Middle frontal gyrus (tissue), 1 donor: ENCODE measurements around the gene MAPKAPK3.

ENCODE experiments used
- DNase-seq: peaks from one replicate; pipeline ENCODE4 v3.0.0-alpha.2; 2015; ENCODE audit warnings: low spot score; ENCODE audit errors: extremely low spot score

Gene MAPKAPK3

DNA sequence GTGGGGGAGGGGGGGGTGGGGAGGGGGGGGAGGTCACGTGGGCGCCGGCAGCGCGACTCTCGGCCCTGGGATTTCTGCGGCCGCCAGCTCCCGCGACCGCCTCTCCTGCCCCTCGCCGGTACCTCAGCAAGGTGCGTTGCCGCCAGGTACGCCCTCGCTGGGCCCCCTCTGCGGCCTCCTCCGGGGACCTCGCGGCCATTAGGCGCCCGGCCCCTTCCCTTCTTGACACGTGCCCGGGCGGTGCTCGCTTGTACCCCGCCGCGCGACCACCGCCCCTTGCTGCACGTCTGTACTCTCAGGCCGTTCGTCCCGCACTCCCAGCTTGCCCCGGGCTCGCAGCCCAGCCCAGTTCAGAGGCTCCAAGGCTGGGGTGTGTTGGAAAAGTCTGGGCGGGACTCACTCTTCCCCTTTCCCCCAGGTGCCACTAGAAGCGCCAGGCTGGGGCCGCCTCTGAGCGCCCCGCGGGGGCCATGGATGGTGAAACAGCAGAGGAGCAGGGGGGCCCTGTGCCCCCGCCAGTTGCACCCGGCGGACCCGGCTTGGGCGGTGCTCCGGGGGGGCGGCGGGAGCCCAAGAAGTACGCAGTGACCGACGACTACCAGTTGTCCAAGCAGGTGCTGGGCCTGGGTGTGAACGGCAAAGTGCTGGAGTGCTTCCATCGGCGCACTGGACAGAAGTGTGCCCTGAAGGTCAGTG lies at the start of gene MAPKAPK3:
Gene MAPKAPK3, plus strand, starts transcription at position 56 of the 696 bp plus-strand sequence. Its CDS starts 415 bp downstream, at position 471.
- DNase-seq: no peak

DNA sequence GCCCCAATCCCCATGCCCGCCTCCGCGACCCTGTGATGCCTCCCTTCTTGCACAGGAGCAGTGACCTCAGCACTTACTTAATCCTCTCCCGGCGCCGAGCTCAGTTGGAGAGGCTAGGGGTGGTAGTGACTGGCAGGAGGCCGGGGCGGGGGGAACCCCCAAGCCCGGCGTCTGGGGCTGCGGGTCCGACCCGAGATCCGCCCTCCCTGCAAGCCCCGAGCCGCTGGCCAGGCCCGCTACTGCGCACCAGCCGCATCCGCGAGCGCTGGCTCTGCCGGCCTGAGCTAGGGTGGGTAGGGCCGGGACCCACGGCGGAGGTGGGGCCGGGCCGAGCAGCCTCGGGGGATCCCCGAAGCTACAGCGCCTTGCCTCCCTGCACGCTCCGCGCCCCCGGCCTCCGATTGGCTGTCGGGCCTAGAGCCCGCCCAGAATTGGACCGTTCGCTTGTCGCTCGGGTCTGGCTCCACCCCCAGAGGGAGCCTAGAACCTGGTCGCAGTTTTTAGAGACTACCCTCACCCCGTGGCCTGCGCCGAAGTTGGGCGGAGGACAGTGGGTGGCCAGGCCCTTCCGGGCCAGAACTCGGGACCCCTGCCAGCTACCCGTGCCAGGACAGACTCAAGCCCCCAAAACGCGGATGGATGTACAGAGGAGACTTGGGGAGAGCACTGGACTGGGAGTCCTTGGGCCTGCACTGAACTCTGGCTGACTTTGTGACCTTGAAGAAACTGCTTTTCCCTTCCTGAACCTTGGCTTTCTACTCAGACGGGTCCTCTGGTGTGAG lies 49.4 kb upstream of the MAPKAPK3 start, which contains the start of gene C3orf18:
Gene C3orf18, minus strand, starts transcription at position 362 of the 782 bp plus-strand sequence. CDS start 2,048 bp downstream, outside the sequence.
- DNase-seq: peak; percentile 89

DNA sequence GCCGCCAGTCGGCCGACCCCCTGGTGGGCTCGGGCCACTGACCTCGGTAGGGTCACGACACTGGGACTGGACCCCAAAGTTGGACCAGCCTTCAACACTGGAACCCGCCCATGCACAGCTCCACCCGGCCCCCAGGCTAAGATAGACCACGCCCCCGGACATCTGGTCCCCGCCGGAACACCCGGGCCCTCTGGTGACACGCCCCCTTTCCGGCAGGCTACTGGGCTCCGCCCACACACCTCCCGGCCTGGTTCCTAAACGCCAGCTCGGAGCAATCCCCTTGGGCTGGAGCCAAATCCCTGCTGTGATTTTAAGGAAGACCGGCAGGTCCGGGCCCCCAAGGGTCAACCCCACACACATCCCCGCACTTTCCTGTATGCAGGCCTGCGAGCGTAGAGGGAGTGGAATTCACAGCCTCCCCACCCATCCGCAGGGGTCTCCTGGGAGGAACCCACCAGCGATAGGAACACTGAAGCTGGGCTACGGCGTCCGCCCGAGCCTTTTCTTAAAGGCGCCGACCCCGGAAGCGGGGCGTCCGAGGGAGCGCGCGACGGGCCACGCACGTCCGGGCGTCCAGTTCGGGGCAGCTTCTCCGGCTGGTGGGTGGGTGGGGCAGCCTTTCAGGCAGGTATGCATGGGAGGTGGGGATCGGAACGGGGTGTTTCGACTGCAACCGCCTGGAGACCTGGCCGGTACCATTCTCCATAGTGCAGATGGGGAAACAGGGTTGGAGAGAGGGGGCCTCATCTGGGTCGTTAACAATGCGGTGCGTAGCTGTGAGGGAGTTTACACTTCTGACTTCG lies 47.8 kb upstream of the MAPKAPK3 start, which contains the start of gene HEMK1:
Gene HEMK1, plus strand, starts transcription at position 576 of the 803 bp plus-strand sequence. CDS start 1,583 bp downstream, outside the sequence.
- DNase-seq: peak; percentile 86

DNA sequence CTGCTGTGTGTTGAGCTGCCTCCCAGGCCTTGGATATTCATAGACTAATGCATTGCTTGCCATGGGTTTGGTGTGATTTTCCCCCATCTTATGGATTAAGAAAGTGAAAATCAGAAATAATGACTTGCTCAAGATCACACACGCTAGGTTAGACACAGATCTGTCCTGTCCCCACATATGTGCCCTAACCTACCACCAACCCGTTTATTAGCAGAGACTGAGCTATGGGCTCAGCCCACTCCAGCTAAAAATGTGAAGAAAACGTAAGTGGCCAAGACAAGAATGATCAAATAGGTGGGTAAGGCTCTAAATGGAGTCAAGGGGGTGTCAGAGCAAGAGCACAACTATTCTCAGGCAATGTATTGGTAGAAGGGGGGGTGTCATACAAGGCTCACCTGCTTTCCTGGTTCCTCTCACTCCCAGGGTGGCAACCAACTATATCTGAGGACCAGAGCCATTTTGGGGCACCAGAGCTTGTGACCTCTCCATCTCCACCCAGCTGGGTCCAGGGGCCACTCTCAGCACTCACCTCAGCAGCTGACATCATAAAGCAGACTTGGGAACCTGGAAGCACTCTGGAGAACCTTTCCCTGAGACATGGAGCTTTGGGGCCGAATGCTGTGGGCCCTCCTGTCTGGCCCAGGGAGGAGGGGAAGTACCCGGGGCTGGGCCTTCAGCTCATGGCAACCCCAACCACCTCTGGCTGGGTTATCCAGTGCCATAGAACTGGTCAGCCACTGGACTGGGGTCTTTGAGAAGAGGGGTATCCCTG lies 46.3 kb upstream of the MAPKAPK3 start:
- DNase-seq: no peak

DNA sequence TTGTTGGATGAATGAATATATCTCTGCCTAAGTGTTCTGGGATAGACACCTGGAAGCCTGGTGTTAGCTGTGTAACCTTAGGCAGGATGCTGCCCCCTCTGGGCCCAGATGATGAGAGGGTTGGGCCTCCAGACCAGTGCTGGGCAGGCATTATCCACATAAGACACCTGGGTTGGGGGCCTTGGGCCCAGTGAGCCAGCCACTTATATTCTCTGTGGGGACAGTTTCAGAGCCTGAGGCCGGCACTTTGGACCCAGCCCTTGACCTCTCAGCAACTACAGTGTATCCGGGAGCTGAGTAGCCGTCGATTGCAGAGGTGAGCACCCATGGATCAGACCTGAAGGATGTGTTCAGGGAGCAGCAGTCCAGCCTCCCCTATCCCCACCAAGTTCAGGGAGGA lies 45.5 kb upstream of the MAPKAPK3 start:
- DNase-seq: no peak

DNA sequence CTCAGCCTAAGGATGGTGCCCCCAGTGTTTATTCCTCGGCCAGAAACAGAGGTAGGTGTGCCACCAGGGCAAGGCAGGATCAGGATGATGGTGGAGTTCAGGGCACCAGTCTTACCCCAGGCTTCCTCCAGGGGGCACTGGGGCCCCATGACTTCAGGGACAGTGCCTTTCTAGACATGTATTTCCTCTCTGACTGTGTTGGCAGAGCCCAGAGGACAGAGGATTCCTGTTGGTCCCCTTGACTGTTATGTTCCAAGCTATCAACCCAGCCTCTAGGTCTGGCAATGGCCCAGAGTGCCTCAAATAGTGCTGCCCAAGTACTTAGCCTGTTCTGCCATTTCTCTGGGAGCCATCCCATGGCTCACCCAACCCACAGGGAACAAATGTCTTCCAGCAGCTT lies 44.8 kb upstream of the MAPKAPK3 start:
- DNase-seq: peak; percentile 12

DNA sequence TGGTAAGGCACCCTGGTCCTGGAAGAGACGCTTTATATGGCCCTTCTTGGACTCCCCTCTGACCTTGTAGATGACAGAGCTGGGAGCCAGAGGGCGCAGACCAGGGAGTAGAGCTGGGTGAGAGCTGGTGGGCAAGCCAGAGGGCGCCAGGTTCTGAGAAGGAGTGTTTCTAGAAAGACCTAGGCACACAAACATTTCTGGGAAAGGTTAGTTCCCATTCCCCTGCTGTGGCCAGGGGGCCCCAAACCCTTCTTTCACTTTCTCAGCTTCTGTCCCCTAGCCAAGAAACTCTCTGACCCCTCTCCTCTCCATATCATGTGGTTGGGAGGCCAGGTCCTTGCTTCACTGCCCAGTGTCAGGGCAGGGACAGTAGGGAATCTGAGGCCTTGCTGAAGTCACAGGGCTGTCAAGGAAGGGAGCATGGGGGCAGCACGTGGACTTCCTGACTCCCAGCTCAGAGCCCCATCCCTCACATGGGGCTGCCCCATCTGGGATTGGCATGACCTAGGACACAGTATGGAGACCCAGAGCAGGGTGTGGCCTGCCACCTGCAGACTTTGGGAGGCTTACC lies 44.1 kb upstream of the MAPKAPK3 start:
- no peak for DNase-seq

DNA sequence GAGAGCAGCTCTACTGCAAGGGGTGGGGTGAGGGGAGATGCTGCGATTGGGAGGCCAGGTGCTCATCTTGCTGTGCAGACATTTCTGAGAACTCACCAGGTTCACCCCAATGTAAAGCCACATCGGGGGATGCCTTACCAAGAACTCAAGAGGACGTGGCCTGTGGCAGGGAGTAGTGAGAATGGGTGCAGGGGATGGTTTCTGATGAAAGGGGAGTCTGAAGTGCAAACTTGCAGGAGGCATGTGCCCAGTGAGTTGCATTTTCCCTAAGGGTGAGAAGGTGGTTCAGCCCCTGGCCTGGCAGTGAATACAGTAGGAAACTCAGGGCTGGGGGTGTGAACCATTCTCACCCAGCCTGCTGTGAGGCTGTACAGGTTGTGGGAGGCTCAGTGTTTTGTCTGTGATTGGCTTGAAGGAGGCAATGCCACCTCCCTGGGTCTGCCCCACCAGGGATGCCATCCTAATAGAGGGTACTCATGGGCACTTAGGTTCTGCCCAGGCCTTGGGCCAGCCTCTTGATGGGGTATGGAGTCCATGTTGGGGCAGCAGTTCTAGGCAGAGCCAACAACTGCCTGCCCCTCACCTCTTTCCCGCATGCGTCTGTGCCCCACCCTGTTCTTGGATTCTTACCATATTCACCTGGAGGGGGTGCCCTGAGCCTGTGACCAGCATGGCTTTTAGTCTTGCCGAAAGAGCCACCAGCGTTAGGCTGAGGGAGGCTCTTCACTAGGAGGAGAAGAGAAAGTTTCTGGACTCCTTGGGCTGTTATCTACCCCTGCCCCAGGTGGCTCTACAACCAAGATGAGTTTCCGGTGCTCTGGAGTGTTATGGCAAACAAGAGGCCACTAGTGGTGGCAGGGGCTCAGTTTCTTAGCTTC lies 43.1 kb upstream of the MAPKAPK3 start:
- DNase-seq: no peak

DNA sequence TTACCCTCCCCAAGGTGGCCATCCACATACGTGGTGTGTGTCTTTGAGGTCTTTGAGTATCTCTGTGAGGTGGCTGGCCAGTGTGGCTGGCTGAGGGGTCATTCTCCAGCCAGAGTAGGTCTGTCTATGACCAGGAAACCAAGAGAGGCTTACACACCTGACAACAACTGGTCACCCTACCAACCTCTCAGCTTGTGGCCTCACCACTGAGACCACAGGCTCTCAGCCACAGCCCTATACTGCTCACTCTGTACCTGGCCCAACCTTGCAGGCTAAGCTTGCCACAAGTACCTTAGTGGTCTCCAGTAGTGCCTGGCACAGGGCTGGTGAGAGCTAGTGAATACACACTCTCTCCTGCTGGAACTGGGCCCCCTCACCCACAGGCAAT lies 42.5 kb upstream of the MAPKAPK3 start:
- DNase-seq: no peak

DNA sequence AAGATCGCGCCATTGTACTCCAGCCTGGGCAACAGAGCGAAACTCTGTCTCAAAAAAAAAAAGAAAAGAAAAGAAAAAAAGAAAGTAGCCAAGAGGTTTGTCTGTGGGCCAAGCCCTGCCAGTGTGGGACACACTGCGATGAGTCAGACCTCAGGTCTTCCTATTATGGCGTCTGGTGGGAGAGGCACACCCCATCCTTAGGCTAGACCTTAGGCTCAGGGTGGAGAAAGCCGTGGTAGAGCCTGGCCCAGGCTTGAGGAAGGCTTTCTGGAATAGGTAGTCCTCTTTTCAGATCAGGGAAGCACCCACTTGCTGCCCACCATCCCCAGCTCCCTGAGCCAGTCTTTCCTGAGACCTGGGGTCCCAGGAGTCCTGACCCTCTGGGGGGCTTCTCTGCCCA lies 41.6 kb upstream of the MAPKAPK3 start:
- DNase-seq: no peak

DNA sequence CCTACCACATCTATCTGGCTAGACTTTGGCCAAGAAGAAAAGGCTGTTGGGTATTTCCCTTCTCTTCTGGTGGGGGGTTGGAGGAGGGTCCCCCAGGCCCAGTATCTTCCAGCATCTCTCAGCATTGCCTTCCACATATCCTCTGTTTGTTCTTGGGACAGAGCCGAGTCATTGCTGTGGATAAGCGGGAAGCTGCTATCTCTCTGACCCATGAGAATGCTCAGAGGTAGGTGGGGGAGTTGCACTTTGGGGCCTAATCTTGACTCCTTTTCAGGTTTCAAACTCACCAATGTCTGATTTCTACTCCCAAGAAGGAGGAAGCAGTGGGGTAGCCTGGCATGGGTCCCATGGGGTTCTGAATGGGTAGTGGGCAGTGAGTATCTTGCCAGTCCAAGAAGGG lies 39.6 kb upstream of the MAPKAPK3 start:
- no peak for DNase-seq

DNA sequence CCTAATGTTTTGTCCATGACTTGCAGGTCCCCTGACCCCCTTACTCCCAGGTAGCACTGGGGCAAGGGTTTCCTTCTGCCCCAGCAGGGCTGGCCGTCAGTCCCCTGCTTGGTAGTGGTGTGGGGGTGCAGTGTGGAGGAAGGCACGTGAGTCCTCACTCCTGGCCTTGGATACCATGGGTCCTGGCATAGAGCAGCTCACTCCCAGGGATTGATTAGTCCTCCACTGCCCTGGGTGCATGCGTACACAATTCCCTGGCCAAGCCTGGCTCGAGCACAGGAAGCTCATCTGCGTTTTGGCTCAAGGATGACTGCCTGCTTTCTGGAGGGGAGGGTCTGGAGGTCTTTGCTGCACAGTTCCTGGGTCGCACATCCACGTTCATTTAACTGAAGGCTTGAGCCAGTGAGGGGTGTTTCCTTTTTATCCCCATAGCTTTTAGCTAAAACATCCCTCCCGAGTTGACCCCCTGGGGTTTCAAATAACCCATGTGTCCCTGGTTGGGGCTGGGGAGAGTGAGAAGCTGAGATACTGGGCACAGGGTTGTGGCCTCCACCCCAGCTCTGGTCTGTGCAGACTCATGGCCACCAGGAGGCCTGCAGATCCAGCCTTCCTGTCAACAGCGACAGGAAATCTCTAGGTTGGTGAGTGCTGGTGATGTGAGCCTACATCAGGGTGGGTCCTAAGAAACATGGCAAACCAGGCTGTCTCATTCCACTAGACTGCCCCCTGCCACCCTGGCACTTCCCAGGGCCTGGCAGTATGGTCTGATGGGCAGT lies 36.1 kb upstream of the MAPKAPK3 start:
- no peak for DNase-seq

DNA sequence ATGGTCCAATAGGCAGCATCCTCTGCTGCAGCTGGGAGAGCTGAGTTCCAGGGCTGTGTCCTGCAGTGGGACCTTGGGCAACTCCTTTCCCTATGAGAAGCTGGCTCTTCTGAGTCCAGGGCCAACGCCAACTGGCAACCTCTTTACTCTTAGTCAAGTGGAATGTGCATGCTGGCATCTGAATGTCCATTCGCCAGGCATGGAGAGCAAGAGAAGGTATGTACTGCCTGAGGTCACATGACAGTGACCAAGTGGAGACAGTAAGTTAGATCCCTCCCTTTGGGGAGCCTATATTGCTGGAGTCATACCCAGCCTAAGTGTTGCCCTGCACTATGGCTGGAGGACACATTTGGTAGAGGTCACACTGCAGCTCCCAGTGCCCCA lies 35.5 kb upstream of the MAPKAPK3 start:
- DNase-seq: no peak

DNA sequence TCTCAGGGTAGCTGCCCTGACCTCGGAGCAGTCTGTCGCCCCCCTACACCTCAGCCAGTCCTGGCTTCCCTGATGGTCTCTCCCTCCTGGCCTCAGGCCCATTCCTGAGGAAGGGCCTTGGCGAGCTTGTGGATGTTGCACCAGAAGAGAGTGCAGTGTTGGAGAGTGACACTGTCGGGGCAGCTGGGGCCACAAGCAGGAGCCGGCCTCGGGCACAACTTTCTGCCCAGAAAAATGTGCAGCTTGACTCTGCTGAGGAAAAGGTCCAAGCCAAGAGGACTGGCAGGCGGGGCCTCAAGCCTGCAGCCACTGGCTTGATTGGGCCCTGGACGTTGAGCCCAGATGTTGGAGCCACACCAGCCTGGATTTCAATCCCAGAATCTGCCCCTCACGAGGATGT lies 34.9 kb upstream of the MAPKAPK3 start:
- no peak for DNase-seq

DNA sequence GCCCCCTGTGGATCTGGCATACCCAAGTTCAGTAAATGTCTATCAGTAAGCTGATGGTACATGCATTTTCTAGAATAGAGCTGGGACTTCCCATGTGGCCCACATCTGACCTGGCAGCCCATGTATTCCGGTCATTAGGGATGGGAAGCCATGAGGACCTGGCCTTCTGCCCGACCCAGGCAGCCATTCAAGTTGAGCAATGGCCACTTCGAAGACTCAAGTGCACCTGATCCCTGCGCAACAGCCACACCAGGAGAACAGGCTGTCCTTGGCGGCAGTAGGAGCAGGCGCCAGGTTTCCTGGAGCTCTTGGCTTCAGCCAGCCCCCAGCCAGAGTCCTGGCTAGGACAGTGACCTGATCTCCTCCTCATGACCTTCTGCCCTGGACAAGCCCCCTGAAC lies 33.1 kb upstream of the MAPKAPK3 start:
- no peak for DNase-seq

DNA sequence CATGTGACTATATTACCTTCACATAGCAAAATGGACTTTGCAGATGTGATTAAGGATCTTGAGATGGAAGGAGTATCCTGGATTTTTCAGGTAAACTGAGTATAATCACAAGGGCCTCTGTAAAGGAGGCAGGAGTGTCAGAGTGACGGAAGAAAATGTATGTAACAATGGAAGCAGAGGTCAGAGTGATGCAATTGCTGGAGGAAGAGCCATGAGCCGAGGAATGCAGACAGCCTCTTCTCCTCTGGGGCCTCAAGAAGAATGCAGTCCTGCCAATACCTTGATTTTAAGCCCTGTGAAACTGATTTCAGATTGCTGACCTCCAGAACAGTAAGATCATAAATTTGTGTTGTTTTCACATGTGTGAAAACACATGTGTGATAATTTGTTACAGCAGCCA lies 32.6 kb upstream of the MAPKAPK3 start:
- DNase-seq: no peak

DNA sequence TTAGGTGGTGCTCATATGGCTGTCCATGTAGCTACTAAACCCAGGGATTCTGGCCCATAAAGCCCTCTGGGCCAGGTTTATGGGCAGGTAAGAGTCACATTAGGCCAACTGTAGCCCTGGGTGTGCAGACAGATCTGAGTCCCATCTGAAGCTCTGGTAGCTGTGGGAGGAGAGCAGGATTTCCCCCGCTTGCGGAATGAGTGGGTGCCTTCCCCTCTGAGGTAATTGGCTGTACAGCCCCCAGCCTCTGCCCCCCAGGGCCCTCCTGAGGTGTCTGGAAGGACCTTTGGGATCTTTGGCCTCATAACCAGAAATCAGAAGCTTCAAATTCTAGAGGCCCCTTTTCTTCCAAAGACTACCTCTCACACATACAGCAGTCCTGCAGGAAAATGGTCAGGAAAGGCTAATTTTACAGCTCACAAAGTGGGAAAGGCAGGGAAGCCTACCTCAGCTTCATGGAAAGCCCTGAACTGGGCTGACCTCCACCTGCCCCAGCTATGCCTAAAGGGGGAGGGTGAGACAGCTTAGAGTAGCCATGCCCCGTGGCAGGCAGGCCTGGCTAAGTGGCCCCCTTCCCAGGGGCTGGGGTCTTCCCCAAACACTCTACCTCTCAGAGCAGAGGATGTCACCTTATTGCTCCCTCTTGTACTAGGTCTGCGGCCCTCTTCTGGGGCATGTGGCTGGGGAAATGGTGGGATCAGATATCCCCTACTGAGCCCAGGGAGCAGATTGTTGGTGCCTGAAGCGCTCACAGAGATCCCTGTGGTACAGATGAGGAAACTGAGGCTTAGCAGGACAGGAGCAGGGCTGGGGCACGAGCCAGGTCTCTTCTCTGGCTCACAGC lies 30.8 kb upstream of the MAPKAPK3 start:
- no peak for DNase-seq

DNA sequence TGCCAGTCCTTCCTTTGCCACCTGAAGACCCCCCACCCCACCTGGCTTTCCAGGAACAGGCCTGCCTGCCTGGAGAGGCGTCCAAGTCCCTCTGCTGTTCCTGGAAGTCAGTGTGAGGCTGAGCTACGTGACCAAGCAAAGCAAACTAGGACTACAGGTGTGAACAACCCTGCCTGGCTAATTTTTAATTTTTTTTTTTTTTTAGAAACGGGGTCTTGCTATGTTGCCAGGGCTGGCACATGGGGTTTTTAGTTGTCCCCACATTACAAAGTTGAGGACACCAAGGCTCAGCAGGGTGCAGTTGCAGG lies 30.2 kb upstream of the MAPKAPK3 start:
- no peak for DNase-seq
